MM.1S (cell line): ENCODE results near the gene CALML3.

Source experiments
- DNase-seq: peaks from one replicate; pipeline ENCODE4 v3.0.0-alpha.2; 2015
- H2AFZ ChIP-seq: fragments of 300-600 bp; sonication (generic); 2 replicates; pipeline ENCODE4 v1.6.0; 2016; ENCODE audit warnings: antibody characterized with exemption, low read length
- H3F3A ChIP-seq: fragments of 300-600 bp; sonication (generic); 2 replicates; pipeline ENCODE4 v1.6.1; 2016; ENCODE audit warnings: mild to moderate bottlenecking, antibody characterized with exemption, low read length, moderate library complexity, mixed read lengths; ENCODE audit not compliant: insufficient read depth
- H3K27ac ChIP-seq: fragments of 300-600 bp; sonication (generic); 2 replicates; pipeline ENCODE4 v1.5.1; 2016; ENCODE audit warnings: mild to moderate bottlenecking, low read length
- H3K27me3 ChIP-seq: fragments of 300-600 bp; sonication (generic); replicated peaks from 2 replicates; pipeline ENCODE4 v1.6.0; 2016; ENCODE audit warnings: low read length; ENCODE audit not compliant: insufficient read depth
- H3K36me3 ChIP-seq: fragments of 300-600 bp; sonication (generic); replicated peaks from 2 replicates; pipeline ENCODE4 v1.6.1; 2016; ENCODE audit warnings: mild to moderate bottlenecking, low read length, mixed read lengths; ENCODE audit not compliant: insufficient read depth
- H3K4me1 ChIP-seq: fragments of 300-600 bp; sonication (generic); 2 replicates; pipeline ENCODE4 v1.6.1; 2016; ENCODE audit warnings: low read length, mixed read lengths
- H3K4me2 ChIP-seq: fragments of 300-600 bp; sonication (generic); 2 replicates; pipeline ENCODE4 v1.6.0; 2016; ENCODE audit warnings: low read depth, low read length
- H3K4me3 ChIP-seq: fragments of 300-600 bp; sonication (generic); 2 replicates; pipeline ENCODE4 v1.5.1; 2016; ENCODE audit warnings: low read length, mixed read lengths
- H3K79me2 ChIP-seq: fragments of 300-600 bp; sonication (generic); 2 replicates; pipeline ENCODE4 v1.6.1; 2016; ENCODE audit warnings: mixed run types, low read length, mixed read lengths
- H3K9ac ChIP-seq: fragments of 300-600 bp; sonication (generic); 2 replicates; pipeline ENCODE4 v1.6.1; 2016; ENCODE audit warnings: low read length, mixed read lengths
- H3K9me2 ChIP-seq: fragments of 300-600 bp; sonication (generic); replicated peaks from 2 replicates; pipeline ENCODE4 v1.6.1; 2016; ENCODE audit warnings: mild to moderate bottlenecking, low read length, mixed read lengths; ENCODE audit not compliant: insufficient read depth
- H3K9me3 ChIP-seq: fragments of 300-600 bp; sonication (generic); replicated peaks from 2 replicates; pipeline ENCODE4 v1.6.1; 2016; ENCODE audit warnings: mild to moderate bottlenecking, low read length, mixed read lengths; ENCODE audit not compliant: insufficient read depth
- H4K20me1 ChIP-seq: fragments of 300-600 bp; sonication (generic); 2 replicates; pipeline ENCODE4 v1.6.1; 2016; ENCODE audit warnings: mild to moderate bottlenecking, low read length, moderate library complexity, mixed read lengths; ENCODE audit not compliant: insufficient read depth
- EZH2 ChIP-seq: fragments of 300-600 bp; sonication (generic); optimal IDR thresholded peaks from 2 replicates; pipeline ENCODE3; 2017; ENCODE audit warnings: low read depth, mild to moderate bottlenecking, antibody characterized with exemption, low read length, mixed read lengths
- EZH2phosphoT487 ChIP-seq: fragments of 300-600 bp; sonication (generic); IDR thresholded peaks from 2 replicates; pipeline ENCODE4 v1.6.1; 2018; ENCODE audit warnings: antibody characterized with exemption, low read length
- TF ChIP-seq, protein P1 (sequence below): fragments of 300-600 bp; sonication (generic); IDR thresholded peaks from 2 replicates; pipeline ENCODE4 v1.5.1; 2016; ENCODE audit warnings: antibody characterized with exemption, low read length, mixed read lengths

CALML3 gene

DNA sequence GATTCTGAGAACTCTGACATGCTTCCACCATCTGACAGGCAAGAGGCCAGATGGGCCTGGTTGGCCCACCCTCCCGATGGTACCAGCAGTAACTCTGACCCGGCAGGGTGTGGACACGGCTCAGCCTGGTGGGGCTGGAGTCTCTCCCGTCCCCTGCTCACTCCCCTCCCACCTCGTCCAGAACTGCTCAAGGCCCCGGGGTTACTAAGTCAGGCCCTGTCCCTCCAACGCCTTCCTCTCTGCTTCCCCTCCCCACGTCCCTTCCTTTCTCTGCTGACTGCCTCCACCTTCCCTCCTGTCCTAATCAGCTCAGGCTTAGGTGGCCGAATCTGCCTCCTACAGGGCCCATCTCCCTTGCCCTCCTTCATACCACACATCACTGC, 37.9 kb upstream of the CALML3 start:
- Histone ChIP-seq H3K9me2 (no peaks in the 10 kb centered on the region), H3F3A (no peaks in the 10 kb centered on the region), H4K20me1 (no peaks in the 10 kb centered on the region), H3K4me3 (no peak overlapping the region), H3K27me3 (no peaks in the 10 kb centered on the region), H3K79me2 (no peaks in the 10 kb centered on the region), H2AFZ (no peak overlapping the region), H3K4me2 (no peak overlapping the region), H3K9ac (no peak overlapping the region), H3K27ac (no peak overlapping the region), H3K36me3 (no peaks in the 10 kb centered on the region), H3K4me1 (no peaks in the 10 kb centered on the region), H3K9me3 (no peaks in the 10 kb centered on the region)
- TF ChIP-seq EZH2phosphoT487 (no peak), EZH2 (no peak)
- TF ChIP-seq, protein P1, sequence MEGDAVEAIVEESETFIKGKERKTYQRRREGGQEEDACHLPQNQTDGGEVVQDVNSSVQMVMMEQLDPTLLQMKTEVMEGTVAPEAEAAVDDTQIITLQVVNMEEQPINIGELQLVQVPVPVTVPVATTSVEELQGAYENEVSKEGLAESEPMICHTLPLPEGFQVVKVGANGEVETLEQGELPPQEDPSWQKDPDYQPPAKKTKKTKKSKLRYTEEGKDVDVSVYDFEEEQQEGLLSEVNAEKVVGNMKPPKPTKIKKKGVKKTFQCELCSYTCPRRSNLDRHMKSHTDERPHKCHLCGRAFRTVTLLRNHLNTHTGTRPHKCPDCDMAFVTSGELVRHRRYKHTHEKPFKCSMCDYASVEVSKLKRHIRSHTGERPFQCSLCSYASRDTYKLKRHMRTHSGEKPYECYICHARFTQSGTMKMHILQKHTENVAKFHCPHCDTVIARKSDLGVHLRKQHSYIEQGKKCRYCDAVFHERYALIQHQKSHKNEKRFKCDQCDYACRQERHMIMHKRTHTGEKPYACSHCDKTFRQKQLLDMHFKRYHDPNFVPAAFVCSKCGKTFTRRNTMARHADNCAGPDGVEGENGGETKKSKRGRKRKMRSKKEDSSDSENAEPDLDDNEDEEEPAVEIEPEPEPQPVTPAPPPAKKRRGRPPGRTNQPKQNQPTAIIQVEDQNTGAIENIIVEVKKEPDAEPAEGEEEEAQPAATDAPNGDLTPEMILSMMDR: no peak
- DNase-seq: no peak

DNA sequence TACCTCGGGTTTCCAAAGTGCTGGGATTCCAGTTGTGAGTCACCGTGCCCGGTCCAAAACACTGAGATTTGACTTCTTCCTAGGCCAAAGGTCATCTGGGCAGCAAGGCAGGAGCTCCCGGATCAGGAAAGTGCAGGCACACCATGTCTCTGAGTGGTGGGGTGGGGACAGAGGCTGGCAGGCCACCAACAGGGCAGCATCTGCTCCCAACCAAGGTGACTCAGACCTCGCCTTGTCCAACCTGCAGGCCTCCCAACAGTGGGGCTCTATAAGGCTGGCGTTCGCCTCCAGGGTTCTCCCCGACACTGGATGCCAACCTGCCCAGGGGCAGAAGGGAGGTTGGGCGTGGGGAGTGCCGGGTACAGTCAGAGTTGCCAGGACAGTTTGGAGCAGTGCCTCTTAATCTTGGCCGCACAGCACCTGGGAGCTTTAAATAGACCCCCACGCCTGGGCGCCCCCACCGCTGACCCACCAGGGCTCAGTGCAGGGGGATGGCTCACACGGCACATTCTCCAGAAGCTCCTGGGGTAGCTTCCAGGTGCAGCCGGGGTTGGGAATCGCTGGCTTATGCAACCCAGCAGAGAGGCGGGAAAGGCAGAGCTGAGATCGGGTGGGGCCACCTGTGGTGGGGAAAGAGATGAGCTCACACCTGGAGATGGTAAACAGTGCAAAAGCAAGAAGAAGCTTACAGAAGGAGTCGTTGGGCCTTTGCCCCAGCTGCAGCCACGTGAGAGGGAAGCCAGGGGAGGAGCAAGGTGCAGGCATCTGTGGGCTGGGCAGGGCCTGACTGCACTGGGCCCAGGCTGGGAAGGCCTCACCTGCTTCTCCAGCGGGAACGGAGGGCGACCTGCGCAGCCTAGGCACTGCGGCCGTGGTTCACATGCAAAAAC, 36.2 kb upstream of the CALML3 start:
- H3K27ac ChIP-seq: no peak overlapping the region
- H3F3A ChIP-seq: no peaks in the 10 kb centered on the region
- H3K9me2 ChIP-seq: no peaks in the 10 kb centered on the region
- TF ChIP-seq, protein P1: no peak
- TF ChIP-seq EZH2phosphoT487: no peak
- no peak for TF ChIP-seq EZH2
- H3K4me1 ChIP-seq: no peaks in the 10 kb centered on the region
- DNase-seq: no peak
- H2AFZ ChIP-seq: no peak overlapping the region
- H3K9me3 ChIP-seq: no peaks in the 10 kb centered on the region
- no peaks in the 10 kb centered on the region for H3K79me2 ChIP-seq
- H4K20me1 ChIP-seq: no peaks in the 10 kb centered on the region
- no peak overlapping the region for H3K4me3 ChIP-seq
- H3K27me3 ChIP-seq: no peaks in the 10 kb centered on the region
- no peak overlapping the region for H3K9ac ChIP-seq
- H3K4me2 ChIP-seq: no peak overlapping the region
- no peaks in the 10 kb centered on the region for H3K36me3 ChIP-seq

DNA sequence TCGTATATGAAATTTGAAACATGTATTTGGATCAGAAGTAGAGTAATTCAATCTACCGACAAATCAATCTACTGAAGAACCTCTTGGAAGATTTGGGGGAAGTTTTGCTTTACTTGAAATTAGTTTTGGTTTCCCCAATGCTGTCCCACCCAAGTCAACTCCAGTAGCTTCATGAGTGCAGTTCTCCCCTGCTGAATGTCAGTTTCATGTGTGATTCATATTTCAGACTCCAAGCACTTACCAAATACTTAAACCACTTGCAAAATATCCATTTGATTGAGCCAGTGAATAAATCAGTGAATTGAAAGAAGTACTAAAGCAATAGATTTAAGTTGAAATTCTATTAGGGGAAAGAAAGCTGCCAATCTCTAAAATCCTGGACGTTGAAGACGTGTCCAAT, 34.7 kb upstream of the CALML3 start:
- no peaks in the 10 kb centered on the region for H4K20me1 ChIP-seq
- H3K27ac ChIP-seq: no peak overlapping the region
- no peaks in the 10 kb centered on the region for H3K27me3 ChIP-seq
- no peaks in the 10 kb centered on the region for H3K79me2 ChIP-seq
- H3K9ac ChIP-seq: no peak overlapping the region
- H3K9me2 ChIP-seq: no peaks in the 10 kb centered on the region
- H2AFZ ChIP-seq: no peak overlapping the region
- H3K4me2 ChIP-seq: no peak overlapping the region
- no peak for DNase-seq
- H3F3A ChIP-seq: no peaks in the 10 kb centered on the region
- TF ChIP-seq, protein P1: no peak
- no peak overlapping the region for H3K4me3 ChIP-seq
- no peaks in the 10 kb centered on the region for H3K36me3 ChIP-seq
- no peaks in the 10 kb centered on the region for H3K9me3 ChIP-seq
- no peaks in the 10 kb centered on the region for H3K4me1 ChIP-seq
